K562 (cell line): ENCODE results near the gene LDB2. TPM values are rescaled to one million over a fixed set of nuclear protein-coding genes. Genes with fewer than 3 reads are reported as not detected.

Experiments
- ATAC-seq: fragments of 200-7000 bp; cut with Tn5 transposase; 3 replicates; pipeline ENCODE4 v1.9.1; 2020; ENCODE audit warnings: moderate library complexity
- BruUV-seq: library from RNA; stranded (reverse); fragments of 400-500 nt; replicated peaks from 2 replicates; lab custom pipeline; 2021; lab: Mats Ljungman, UMichigan
- CTCF ChIA-PET: fragments of 300-600 bp; formaldehyde crosslinking; extraction: SDS; loops from one replicate; lab custom pipeline; 2021; ENCODE audit warnings: low intra/inter-chr PET ratio; lab: Yijun Ruan, JAX
- POLR2A ChIA-PET: fragments of 300-600, 350-650 bp; sonication (Branson Sonifier 250); formaldehyde crosslinking; extraction: SDS; loops from one replicate; lab custom pipeline; 2021; ENCODE audit warnings: antibody characterized with exemption, inconsistent platforms; lab: Yijun Ruan, JAX
- DNase-seq, 4 experiments: peaks; one replicate each; pipeline versions ENCODE4 v3.0.0 to v3.0.0-alpha.2; 2011 to 2018; ENCODE audit warnings: low spot score in 3 of 4, mixed read lengths in 3 of 4; ENCODE audit errors: extremely low read depth in 1 of 4
- FAIRE-seq: peaks from 2 replicates; lab custom pipeline; 2011; peaks lifted over from hg19 to GRCh38; lab: Jason Lieb, UNC
- H2AFZ ChIP-seq: 2 replicates; pipeline ENCODE4 v1.6.0; 2011; ENCODE audit warnings: low read depth, low read length, control low read depth, inconsistent platforms
- H3K27ac ChIP-seq: fragments of 200-600 bp; 3 replicates; pipeline ENCODE4 v1.8.0; 2011; ENCODE audit warnings: low read depth, mild to moderate bottlenecking, control low read depth, inconsistent platforms, low read length, moderate library complexity, mixed read lengths; ENCODE audit errors: extremely low read depth
- H3K27me3 ChIP-seq, 2 experiments: fragments of 300-600 bp in 1 of 2; 2 replicates in 1 of 2; 3 replicates in 1 of 2; pipeline versions ENCODE4 v1.6.0 to v1.8.0; 2011; ENCODE audit warnings: inconsistent platforms in 2 of 2, low read length in 2 of 2, mild to moderate bottlenecking in 1 of 2, mixed read lengths in 1 of 2, moderate library complexity in 1 of 2; ENCODE audit not compliant: control insufficient read depth in 2 of 2, insufficient read depth in 2 of 2
- H3K36me3 ChIP-seq: fragments of 300-600 bp; 3 replicates; pipeline ENCODE4 v1.8.0; 2011; ENCODE audit warnings: mild to moderate bottlenecking, low read length, inconsistent platforms; ENCODE audit not compliant: control insufficient read depth, insufficient read depth
- H3K4me1 ChIP-seq, 2 experiments: fragments of 200-600 bp in 1 of 2; replicated peaks in 1 of 2; 2 replicates in 1 of 2; 3 replicates in 1 of 2; pipeline versions ENCODE4 v1.5.1 to v1.8.0; 2011; ENCODE audit warnings: inconsistent platforms in 2 of 2, low read length in 2 of 2, mild to moderate bottlenecking in 1 of 2, mixed read lengths in 1 of 2, moderate library complexity in 1 of 2; ENCODE audit not compliant: control insufficient read depth in 2 of 2, insufficient read depth in 2 of 2
- H3K4me2 ChIP-seq: 2 replicates; pipeline ENCODE4 v1.6.1; 2011; ENCODE audit warnings: low read length, control low read depth, inconsistent platforms, mixed read lengths; ENCODE audit not compliant: insufficient read depth
- H3K4me3 ChIP-seq: fragments of 200-600 bp; sonication (generic), shearing (Covaris generic); 2 replicates; pipeline ENCODE4 v1.5.1; 2016; ENCODE audit warnings: control low read depth, inconsistent platforms
- H3K79me2 ChIP-seq: fragments of 200-600 bp; 3 replicates; pipeline ENCODE4 v1.8.0; 2011; ENCODE audit warnings: low read length, inconsistent platforms; ENCODE audit not compliant: control insufficient read depth, insufficient read depth
- H3K9ac ChIP-seq, 2 experiments: 2 replicates each; pipeline versions ENCODE4 v1.6.0 to v1.6.1; 2011; ENCODE audit warnings: low read depth in 2 of 2, low read length in 2 of 2, control low read depth in 1 of 2, inconsistent platforms in 1 of 2, mild to moderate bottlenecking in 1 of 2, mixed read lengths in 1 of 2; ENCODE audit not compliant: insufficient read depth in 1 of 2
- H3K9me1 ChIP-seq: one replicate; pipeline ENCODE4 v1.6.0; 2011; ENCODE audit warnings: inconsistent platforms, mild to moderate bottlenecking, low read length, moderate library complexity; ENCODE audit not compliant: control insufficient read depth, insufficient read depth
- H3K9me3 ChIP-seq: replicated peaks from 2 replicates; pipeline ENCODE4 v1.5.1; 2011; ENCODE audit warnings: low read depth, low read length, inconsistent platforms; ENCODE audit not compliant: control insufficient read depth, insufficient read depth
- H4K20me1 ChIP-seq: replicated peaks from 2 replicates; pipeline ENCODE4 v1.6.1; 2011; ENCODE audit warnings: low read length, inconsistent platforms, mixed read lengths; ENCODE audit not compliant: control insufficient read depth, insufficient read depth
- ATF7 ChIP-seq: fragments of 450-650 bp; IDR thresholded peaks from 2 replicates; pipeline ENCODE4 v1.7.1; 2014; ENCODE audit warnings: mild to moderate bottlenecking, moderate library complexity
- CC2D1A ChIP-seq: fragments of 450-650 bp; IDR thresholded peaks from 2 replicates; pipeline ENCODE4 v1.6.1; 2017; ENCODE audit warnings: mild to moderate bottlenecking
- CREB5 ChIP-seq: fragments of 250-450 bp; sonication (Bioruptor Pico); IDR thresholded peaks from 2 replicates; pipeline ENCODE4 v1.5.0; 2020; ENCODE audit warnings: mild to moderate bottlenecking
- NR1H2 ChIP-seq: sonication (generic); formaldehyde crosslinking; IDR thresholded peaks from 2 replicates; pipeline ENCODE4 v1.4.0; 2020; ENCODE audit warnings: mild to moderate bottlenecking, missing genetic modification reagents
- PKNOX1 ChIP-seq: fragments of 450-650 bp; IDR thresholded peaks from 2 replicates; pipeline ENCODE4 v1.6.1; 2016
- SAP30 ChIP-seq: fragments of 200-600 bp; sonication (generic); IDR thresholded peaks from 2 replicates; pipeline ENCODE4 v1.6.1; 2012; ENCODE audit warnings: borderline replicate concordance, low read depth, mild to moderate bottlenecking, moderate library complexity, low read length, control low read depth, inconsistent platforms; ENCODE audit not compliant: insufficient read depth, poor library complexity, severe bottlenecking
- ZNF217 ChIP-seq: sonication (generic); formaldehyde crosslinking; IDR thresholded peaks from 2 replicates; pipeline ENCODE4 v1.8.0; 2022; ENCODE audit warnings: mild to moderate bottlenecking, missing genetic modification reagents
- WGBS: fragments of 100-300 bp; shearing (Covaris generic); methylation state at CpG from one replicate; pipeline ENCODE4 v1.1.6; 2016; ENCODE audit warnings: low coverage, mixed read lengths; ENCODE audit not compliant: insufficient coverage; ENCODE audit errors: missing lambda C conversion rate; 5-methylcytosine and 5-hydroxymethylcytosine counted together
- in situ Hi-C: fragments of 300-500 bp; cut with MboI; formaldehyde crosslinking; loops from 4 replicates; pipeline ENCODE4 v1.15.0; 2018; ENCODE audit warnings: inconsistent platforms, mixed read lengths
- intact Hi-C: fragments of 100-400 bp; cut with micrococcal nuclease; formaldehyde crosslinking; loops from 2 replicates; pipeline ENCODE4 v1.14.2; 2022
- polyA plus RNA-seq, 8 experiments: library from polyadenylated mRNA; depleted of rRNA in 4 of 8; stranded (reverse) in 5 of 8; unstranded in 3 of 8; fragments of >200 nt; fragmentation: Nextera tagmentation in 2 of 8; fragmentation: Illumina TruSeq in 1 of 8; extraction: Ambion mirVana in 2 of 8; extraction: Trizol in 1 of 8; gene quantifications; 2 replicates each; pipeline versions ENCODE4 v1.2.1 to v1.2.3, GENCODE V29; 2011 to 2014; ENCODE audit warnings: inconsistent platforms in 1 of 8, missing spikeins in 1 of 8
- total RNA-seq, 7 experiments: library from RNA; depleted of rRNA in 6 of 7; stranded (reverse); fragments of >200 nt in 6 of 7; fragmentation: Illumina TruSeq in 2 of 7; extraction: Trizol in 2 of 7; gene quantifications; 2 replicates each; pipeline versions ENCODE4 v1.2.1 to v1.2.3, GENCODE V29; 2011 to 2021; ENCODE audit warnings: low replicate concordance in 1 of 7
- TF ChIP-seq, protein P1 (sequence below): IDR thresholded peaks from 2 replicates; pipeline ENCODE4 v1.6.1; 2014; ENCODE audit warnings: antibody characterized with exemption
- TF ChIP-seq, protein P2 (sequence below): fragments of 450-650 bp; IDR thresholded peaks from 2 replicates; pipeline ENCODE4 v1.6.1; 2016; ENCODE audit warnings: low read depth

Gene LDB2
- total and polyA plus RNA-seq, 9 of the 15 experiments (the other 6 are each of a cell fraction or from before 2014, with no cell fraction given) = 0.10 to 0.20 TPM; not detected in 7

- TF ChIP-seq CREB5 (CRISPR knock-in tag) = no peak
- TF ChIP-seq, protein P1, sequence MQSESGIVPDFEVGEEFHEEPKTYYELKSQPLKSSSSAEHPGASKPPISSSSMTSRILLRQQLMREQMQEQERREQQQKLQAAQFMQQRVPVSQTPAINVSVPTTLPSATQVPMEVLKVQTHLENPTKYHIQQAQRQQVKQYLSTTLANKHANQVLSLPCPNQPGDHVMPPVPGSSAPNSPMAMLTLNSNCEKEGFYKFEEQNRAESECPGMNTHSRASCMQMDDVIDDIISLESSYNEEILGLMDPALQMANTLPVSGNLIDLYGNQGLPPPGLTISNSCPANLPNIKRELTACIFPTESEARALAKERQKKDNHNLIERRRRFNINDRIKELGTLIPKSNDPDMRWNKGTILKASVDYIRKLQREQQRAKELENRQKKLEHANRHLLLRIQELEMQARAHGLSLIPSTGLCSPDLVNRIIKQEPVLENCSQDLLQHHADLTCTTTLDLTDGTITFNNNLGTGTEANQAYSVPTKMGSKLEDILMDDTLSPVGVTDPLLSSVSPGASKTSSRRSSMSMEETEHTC = no peak
- TF ChIP-seq ATF7 = no peak
- TF ChIP-seq SAP30 = no peak
- no peak for TF ChIP-seq PKNOX1
These were observed 164.9 kb downstream of the LDB2 start (continued) for GRCh38 chr4:16733509-16733908.

GRCh38 chr4:16732741-16733140 is 165.7 kb downstream of the LDB2 start:
- Histone ChIP-seq H3K4me3 (no peak overlapping the region), H3K9me3 (no peaks in the 10 kb centered on the region), H3K27me3 (no peaks in the 10 kb centered on the region), H3K36me3 (no peaks in the 10 kb centered on the region), H3K27ac (no peak overlapping the region), H3K4me1 (no peaks in the 10 kb centered on the region), H2AFZ (no peak overlapping the region), H3K4me2 (no peak overlapping the region), H3K79me2 (no peaks in the 10 kb centered on the region), H3K9me1 (no peaks in the 10 kb centered on the region), H4K20me1 (no peaks in the 10 kb centered on the region), H3K9ac (no peak overlapping the region)
- ATAC-seq (no peak), FAIRE-seq (no peak), DNase-seq (no peak)
- no TSS peak for BruUV-seq
- in situ Hi-C loops = no loop called here
- ChIA-PET CTCF (no interaction called here), POLR2A (no interaction called here)
- intact Hi-C loops = no loop called here
- WGBS = 1% methylated on average over 6 of the region's 6 CpGs
- TF ChIP-seq ZNF217 = no peak
- no peak for TF ChIP-seq CC2D1A
- TF ChIP-seq NR1H2 = no peak
- TF ChIP-seq, protein P2, sequence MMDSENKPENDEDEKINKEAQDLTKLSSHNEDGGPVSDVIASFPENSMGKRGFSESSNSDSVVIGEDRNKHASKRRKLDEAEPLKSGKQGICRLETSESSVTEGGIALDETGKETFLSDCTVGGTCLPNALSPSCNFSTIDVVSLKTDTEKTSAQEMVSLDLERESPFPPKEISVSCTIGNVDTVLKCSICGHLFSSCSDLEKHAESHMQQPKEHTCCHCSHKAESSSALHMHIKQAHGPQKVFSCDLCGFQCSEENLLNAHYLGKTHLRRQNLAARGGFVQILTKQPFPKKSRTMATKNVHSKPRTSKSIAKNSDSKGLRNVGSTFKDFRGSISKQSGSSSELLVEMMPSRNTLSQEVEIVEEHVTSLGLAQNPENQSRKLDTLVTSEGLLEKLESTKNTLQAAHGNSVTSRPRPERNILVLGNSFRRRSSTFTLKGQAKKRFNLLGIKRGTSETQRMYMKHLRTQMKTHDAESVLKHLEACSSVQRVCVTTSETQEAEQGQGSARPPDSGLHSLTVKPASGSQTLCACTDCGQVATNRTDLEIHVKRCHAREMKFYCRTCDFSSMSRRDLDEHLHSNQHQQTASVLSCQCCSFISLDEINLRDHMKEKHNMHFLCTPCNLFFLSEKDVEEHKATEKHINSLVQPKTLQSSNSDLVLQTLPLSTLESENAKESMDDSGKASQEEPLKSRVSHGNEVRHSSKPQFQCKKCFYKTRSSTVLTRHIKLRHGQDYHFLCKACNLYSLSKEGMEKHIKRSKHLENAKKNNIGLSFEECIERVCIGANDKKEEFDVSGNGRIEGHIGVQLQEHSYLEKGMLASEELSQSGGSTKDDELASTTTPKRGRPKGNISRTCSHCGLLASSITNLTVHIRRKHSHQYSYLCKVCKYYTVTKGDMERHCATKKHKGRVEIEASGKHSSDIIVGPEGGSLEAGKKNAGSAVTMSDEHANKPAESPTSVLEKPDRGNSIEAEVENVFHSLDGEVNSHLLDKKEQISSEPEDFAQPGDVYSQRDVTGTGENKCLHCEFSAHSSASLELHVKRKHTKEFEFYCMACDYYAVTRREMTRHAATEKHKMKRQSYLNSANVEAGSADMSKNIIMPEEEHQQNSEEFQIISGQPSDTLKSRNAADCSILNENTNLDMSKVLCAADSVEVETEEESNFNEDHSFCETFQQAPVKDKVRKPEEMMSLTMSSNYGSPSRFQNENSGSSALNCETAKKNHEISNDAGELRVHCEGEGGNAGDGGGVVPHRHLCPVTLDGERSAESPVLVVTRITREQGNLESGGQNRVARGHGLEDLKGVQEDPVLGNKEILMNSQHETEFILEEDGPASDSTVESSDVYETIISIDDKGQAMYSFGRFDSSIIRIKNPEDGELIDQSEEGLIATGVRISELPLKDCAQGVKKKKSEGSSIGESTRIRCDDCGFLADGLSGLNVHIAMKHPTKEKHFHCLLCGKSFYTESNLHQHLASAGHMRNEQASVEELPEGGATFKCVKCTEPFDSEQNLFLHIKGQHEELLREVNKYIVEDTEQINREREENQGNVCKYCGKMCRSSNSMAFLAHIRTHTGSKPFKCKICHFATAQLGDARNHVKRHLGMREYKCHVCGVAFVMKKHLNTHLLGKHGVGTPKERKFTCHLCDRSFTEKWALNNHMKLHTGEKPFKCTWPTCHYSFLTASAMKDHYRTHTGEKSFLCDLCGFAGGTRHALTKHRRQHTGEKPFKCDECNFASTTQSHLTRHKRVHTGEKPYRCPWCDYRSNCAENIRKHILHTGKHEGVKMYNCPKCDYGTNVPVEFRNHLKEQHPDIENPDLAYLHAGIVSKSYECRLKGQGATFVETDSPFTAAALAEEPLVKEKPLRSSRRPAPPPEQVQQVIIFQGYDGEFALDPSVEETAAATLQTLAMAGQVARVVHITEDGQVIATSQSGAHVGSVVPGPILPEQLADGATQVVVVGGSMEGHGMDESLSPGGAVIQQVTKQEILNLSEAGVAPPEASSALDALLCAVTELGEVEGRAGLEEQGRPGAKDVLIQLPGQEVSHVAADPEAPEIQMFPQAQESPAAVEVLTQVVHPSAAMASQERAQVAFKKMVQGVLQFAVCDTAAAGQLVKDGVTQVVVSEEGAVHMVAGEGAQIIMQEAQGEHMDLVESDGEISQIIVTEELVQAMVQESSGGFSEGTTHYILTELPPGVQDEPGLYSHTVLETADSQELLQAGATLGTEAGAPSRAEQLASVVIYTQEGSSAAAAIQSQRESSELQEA = no peak
